ENCODE data around the gene ZNF366.

The ZNF366 gene

GRCh38 chr5:72543811-72544210 is 36.6 kb upstream of the ZNF366 start:
- Histone ChIP-seq H3K9me2 (replicated peaks; ENCODE audit: low read depth, low read length) (no peaks in the 10 kb centered on the region), H3K27me3 (ENCODE audit: insufficient read depth, low read length, poor library complexity, severe bottlenecking) (no peaks in the 10 kb centered on the region), H3K9me3 (ENCODE audit: insufficient read depth, low read depth, low read length) (no peaks in the 10 kb centered on the region), H3K79me2 (ENCODE audit: insufficient read depth, low read length) (no peaks in the 10 kb centered on the region), H3K4me1 (ENCODE audit: insufficient read depth, low read length, poor library complexity, severe bottlenecking) (no peaks in the 10 kb centered on the region), H4K20me1 (ENCODE audit: insufficient read depth, low read length, poor library complexity, severe bottlenecking) (no peaks in the 10 kb centered on the region), H3K36me3 (ENCODE audit: insufficient read depth, low read length) (no peaks in the 10 kb centered on the region), H2AFZ (ENCODE audit: low read length) (no peak overlapping the region), H3K4me3 (ENCODE audit: low read length, poor library complexity, severe bottlenecking) (no peak overlapping the region), H3K9ac (ENCODE audit: low read depth, low read length, poor library complexity, severe bottlenecking) (no peak overlapping the region), H3K4me2 (ENCODE audit: low read depth, low read length, poor library complexity, severe bottlenecking) (no peak overlapping the region), H3F3A (ENCODE audit: low read depth) (no peaks in the 10 kb centered on the region)
- TF ChIP-seq, protein P1, sequence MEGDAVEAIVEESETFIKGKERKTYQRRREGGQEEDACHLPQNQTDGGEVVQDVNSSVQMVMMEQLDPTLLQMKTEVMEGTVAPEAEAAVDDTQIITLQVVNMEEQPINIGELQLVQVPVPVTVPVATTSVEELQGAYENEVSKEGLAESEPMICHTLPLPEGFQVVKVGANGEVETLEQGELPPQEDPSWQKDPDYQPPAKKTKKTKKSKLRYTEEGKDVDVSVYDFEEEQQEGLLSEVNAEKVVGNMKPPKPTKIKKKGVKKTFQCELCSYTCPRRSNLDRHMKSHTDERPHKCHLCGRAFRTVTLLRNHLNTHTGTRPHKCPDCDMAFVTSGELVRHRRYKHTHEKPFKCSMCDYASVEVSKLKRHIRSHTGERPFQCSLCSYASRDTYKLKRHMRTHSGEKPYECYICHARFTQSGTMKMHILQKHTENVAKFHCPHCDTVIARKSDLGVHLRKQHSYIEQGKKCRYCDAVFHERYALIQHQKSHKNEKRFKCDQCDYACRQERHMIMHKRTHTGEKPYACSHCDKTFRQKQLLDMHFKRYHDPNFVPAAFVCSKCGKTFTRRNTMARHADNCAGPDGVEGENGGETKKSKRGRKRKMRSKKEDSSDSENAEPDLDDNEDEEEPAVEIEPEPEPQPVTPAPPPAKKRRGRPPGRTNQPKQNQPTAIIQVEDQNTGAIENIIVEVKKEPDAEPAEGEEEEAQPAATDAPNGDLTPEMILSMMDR (conservative IDR thresholded peaks at IDR 0.05; ENCODE audit: low read length) = no peak

DNA sequence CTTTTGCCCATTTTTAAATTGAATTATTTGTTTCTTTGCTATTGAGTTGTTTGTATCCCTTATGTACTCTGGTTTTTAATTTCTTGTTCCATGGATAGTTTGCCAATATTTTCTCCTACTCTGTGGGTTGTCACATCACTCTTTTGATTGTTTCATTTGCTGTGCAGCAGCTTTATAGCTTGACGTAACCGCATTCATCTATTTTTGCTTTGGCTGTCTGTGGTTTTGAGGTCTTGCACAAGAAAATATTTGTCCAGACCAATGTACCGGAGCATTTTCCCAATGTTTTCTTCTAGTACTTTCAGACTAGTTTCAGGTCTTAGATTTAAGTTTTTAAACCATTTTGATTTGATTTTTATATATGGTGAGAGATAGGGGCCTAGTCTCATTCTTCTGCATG is 36.2 kb upstream of the ZNF366 start:
- Histone ChIP-seq H3K4me1 (ENCODE audit: insufficient read depth, low read length, poor library complexity, severe bottlenecking) (no peaks in the 10 kb centered on the region), H3K79me2 (ENCODE audit: insufficient read depth, low read length) (no peaks in the 10 kb centered on the region), H3K9me2 (replicated peaks; ENCODE audit: low read depth, low read length) (no peaks in the 10 kb centered on the region), H2AFZ (ENCODE audit: low read length) (no peak overlapping the region), H3K9ac (ENCODE audit: low read depth, low read length, poor library complexity, severe bottlenecking) (no peak overlapping the region), H3K27me3 (ENCODE audit: insufficient read depth, low read length, poor library complexity, severe bottlenecking) (no peaks in the 10 kb centered on the region), H3K4me3 (ENCODE audit: low read length, poor library complexity, severe bottlenecking) (no peak overlapping the region), H3K9me3 (ENCODE audit: insufficient read depth, low read depth, low read length) (no peaks in the 10 kb centered on the region), H3F3A (ENCODE audit: low read depth) (no peaks in the 10 kb centered on the region), H3K4me2 (ENCODE audit: low read depth, low read length, poor library complexity, severe bottlenecking) (no peak overlapping the region), H4K20me1 (ENCODE audit: insufficient read depth, low read length, poor library complexity, severe bottlenecking) (no peaks in the 10 kb centered on the region), H3K36me3 (ENCODE audit: insufficient read depth, low read length) (no peaks in the 10 kb centered on the region)
- no peak for TF ChIP-seq EZH2phosphoT487 (IDR thresholded peaks at IDR 0.05; ENCODE audit: borderline replicate concordance)
- TF ChIP-seq, protein P1 (conservative IDR thresholded peaks at IDR 0.05; ENCODE audit: low read length) = no peak

DNA sequence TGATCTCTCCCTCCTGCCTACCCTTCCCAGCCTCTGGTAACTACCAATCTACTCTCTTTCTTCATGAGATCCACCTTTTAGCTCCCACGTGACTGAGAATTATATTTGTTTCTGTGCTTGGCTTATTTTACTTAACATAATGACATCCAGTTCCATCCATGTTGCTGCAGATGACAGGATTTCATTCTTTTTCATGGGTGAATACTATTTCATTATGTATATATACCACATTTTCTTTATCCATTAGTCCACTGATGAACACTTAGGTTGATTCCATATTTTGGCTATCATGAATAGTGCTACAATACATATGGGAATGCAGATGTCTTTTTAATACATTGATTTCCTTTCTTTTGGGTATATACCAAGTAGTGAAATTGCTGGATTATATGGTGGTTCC is 35.5 kb upstream of the ZNF366 start:
- Histone ChIP-seq H3K9me2 (replicated peaks; ENCODE audit: low read depth, low read length) (no peaks in the 10 kb centered on the region), H3K4me3 (ENCODE audit: low read length, poor library complexity, severe bottlenecking) (no peak overlapping the region), H3K36me3 (ENCODE audit: insufficient read depth, low read length) (no peaks in the 10 kb centered on the region), H3K9ac (ENCODE audit: low read depth, low read length, poor library complexity, severe bottlenecking) (no peak overlapping the region), H3K79me2 (ENCODE audit: insufficient read depth, low read length) (no peaks in the 10 kb centered on the region), H2AFZ (ENCODE audit: low read length) (no peak overlapping the region), H4K20me1 (ENCODE audit: insufficient read depth, low read length, poor library complexity, severe bottlenecking) (no peaks in the 10 kb centered on the region), H3K27me3 (ENCODE audit: insufficient read depth, low read length, poor library complexity, severe bottlenecking) (no peaks in the 10 kb centered on the region), H3K4me1 (ENCODE audit: insufficient read depth, low read length, poor library complexity, severe bottlenecking) (no peaks in the 10 kb centered on the region), H3K4me2 (ENCODE audit: low read depth, low read length, poor library complexity, severe bottlenecking) (no peak overlapping the region), H3K9me3 (ENCODE audit: insufficient read depth, low read depth, low read length) (no peaks in the 10 kb centered on the region), H3F3A (ENCODE audit: low read depth) (no peaks in the 10 kb centered on the region)
- TF ChIP-seq, protein P1 (conservative IDR thresholded peaks at IDR 0.05; ENCODE audit: low read length) = no peak
- TF ChIP-seq EZH2phosphoT487 (IDR thresholded peaks at IDR 0.05; ENCODE audit: borderline replicate concordance) = no peak
